KMS-11 (cell line): ENCODE data around the gene PPP1R18.

ENCODE experiments used
- H2AFZ ChIP-seq: fragments of 200-600 bp; sonication (generic); 2 replicates; pipeline ENCODE4 v1.6.1; 2016; ENCODE audit warnings: antibody characterized with exemption, mixed run types, low read depth
- H3K27ac ChIP-seq: fragments of 200-600 bp; sonication (generic); 2 replicates; pipeline ENCODE4 v1.6.1; 2016; ENCODE audit warnings: mild to moderate bottlenecking, mixed run types
- H3K27me3 ChIP-seq: fragments of 200-600 bp; sonication (generic); 2 replicates; pipeline ENCODE4 v1.6.1; 2017; ENCODE audit warnings: mild to moderate bottlenecking, low read depth, mixed run types, moderate library complexity; ENCODE audit not compliant: insufficient read depth
- H3K36me3 ChIP-seq: fragments of 200-600 bp; sonication (generic); 2 replicates; pipeline ENCODE4 v1.6.1; 2017; ENCODE audit warnings: mild to moderate bottlenecking, mixed run types; ENCODE audit not compliant: insufficient read depth
- H3K4me1 ChIP-seq: fragments of 200-600 bp; sonication (generic); 2 replicates; pipeline ENCODE4 v1.6.1; 2016; ENCODE audit warnings: mild to moderate bottlenecking, low read depth, mixed run types; ENCODE audit not compliant: poor library complexity, severe bottlenecking
- H3K4me2 ChIP-seq: fragments of 200-600 bp; sonication (generic); 2 replicates; pipeline ENCODE4 v1.7.0; 2016; ENCODE audit warnings: mild to moderate bottlenecking, mixed run types
- H3K4me3 ChIP-seq: fragments of 200-600 bp; sonication (generic); IDR thresholded peaks from 2 replicates; pipeline ENCODE4 v1.6.1; 2017; ENCODE audit warnings: low read depth, low read length, mixed read lengths; ENCODE audit not compliant: insufficient read depth
- H3K79me2 ChIP-seq: fragments of 200-600 bp; sonication (generic); 2 replicates; pipeline ENCODE4 v1.6.1; 2016; ENCODE audit warnings: low read depth, mixed run types; ENCODE audit not compliant: insufficient read depth
- H3K9ac ChIP-seq: fragments of 200-600 bp; sonication (generic); 2 replicates; pipeline ENCODE4 v1.6.1; 2016; ENCODE audit warnings: mild to moderate bottlenecking, mixed run types
- H4K20me1 ChIP-seq: fragments of 200-600 bp; sonication (generic); 2 replicates; pipeline ENCODE4 v1.6.1; 2016; ENCODE audit warnings: mild to moderate bottlenecking, mixed run types; ENCODE audit not compliant: insufficient read depth
- CTCF ChIP-seq: fragments of 200-600 bp; sonication (generic); conservative IDR thresholded peaks from 2 replicates; pipeline ENCODE4 v1.6.1; 2017; ENCODE audit warnings: low read depth, mild to moderate bottlenecking, antibody characterized with exemption, low read length, moderate library complexity, mixed read lengths

The PPP1R18 gene

GRCh38 chr6:30657454-30657853 lies 29.0 kb downstream of the PPP1R18 start:
- H3K36me3 ChIP-seq = no peaks in the 10 kb centered on the region; the same call in 1 of the 2 replicates
- H3K27ac ChIP-seq = no peak overlapping the region; the same call in 1 of the 2 replicates

GRCh38 chr6:30656513-30656912 lies 29.9 kb downstream of the PPP1R18 start:
- H2AFZ ChIP-seq = no peak overlapping the region
- H3K79me2 ChIP-seq = no peaks in the 10 kb centered on the region
- H3K4me2 ChIP-seq = no peak overlapping the region
- H3K4me1 ChIP-seq = no peaks in the 10 kb centered on the region
- TF ChIP-seq CTCF = no peak
- no peaks in the 10 kb centered on the region; the same call in 1 of the 2 replicates for H3K36me3 ChIP-seq
- H3K4me3 ChIP-seq = no peak overlapping the region
- H3K27ac ChIP-seq = no peak overlapping the region
- no peaks in the 10 kb centered on the region for H3K27me3 ChIP-seq
- H3K9ac ChIP-seq = no peak overlapping the region
- H4K20me1 ChIP-seq = no peaks in the 10 kb centered on the region

More at GRCh38 chr6:30657454-30657853, 29.0 kb downstream of the PPP1R18 start:
- Histone ChIP-seq H3K27me3 (no peaks in the 10 kb centered on the region), H3K79me2 (no peaks in the 10 kb centered on the region), H4K20me1 (no peaks in the 10 kb centered on the region), H3K4me3 (no peak overlapping the region), H3K4me1 (no peaks in the 10 kb centered on the region), H3K9ac (no peak overlapping the region), H2AFZ (no peak overlapping the region), H3K4me2 (no peak overlapping the region)
- TF ChIP-seq CTCF = no peak

- no peaks in the 10 kb centered on the region for H4K20me1 ChIP-seq
Measured at GRCh38 chr6:30655743-30656094, 30.7 kb downstream of the PPP1R18 start.

GRCh38 chr6:30654798-30655742 lies 31.4 kb downstream of the PPP1R18 start:
- no peaks in the 10 kb centered on the region; the same call in 1 of the 2 replicates for H3K36me3 ChIP-seq
- TF ChIP-seq CTCF = no peak

More at GRCh38 chr6:30655743-30656094, 30.7 kb downstream of the PPP1R18 start:
- no peak overlapping the region for H3K9ac ChIP-seq
- no peak overlapping the region for H3K27ac ChIP-seq
- no peaks in the 10 kb centered on the region for H3K79me2 ChIP-seq
- H2AFZ ChIP-seq = no peak overlapping the region
- H3K36me3 ChIP-seq = no peaks in the 10 kb centered on the region; the same call in 1 of the 2 replicates
- no peak overlapping the region for H3K4me2 ChIP-seq
- no peaks in the 10 kb centered on the region for H3K27me3 ChIP-seq
- H3K4me3 ChIP-seq = no peak overlapping the region
- no peaks in the 10 kb centered on the region for H3K4me1 ChIP-seq
- TF ChIP-seq CTCF = no peak

More at GRCh38 chr6:30654798-30655742, 31.4 kb downstream of the PPP1R18 start:
- Histone ChIP-seq H3K9ac (no peak overlapping the region), H3K79me2 (no peaks in the 10 kb centered on the region), H3K4me1 (no peaks in the 10 kb centered on the region), H3K4me3 (no peak overlapping the region), H2AFZ (no peak overlapping the region), H3K27ac (no peak overlapping the region), H3K27me3 (no peaks in the 10 kb centered on the region), H4K20me1 (no peaks in the 10 kb centered on the region), H3K4me2 (no peak overlapping the region)
